T-helper 2 cell treated with Interferon-gamma antibody and Interleukin-4, amounts not matched to agents 100 ng/mL and 5 ng/mL, for 36 hours (primary cell): ENCODE measurements around the gene TOR3A. TPM values are rescaled to one million over a fixed set of nuclear protein-coding genes. Genes with fewer than 3 reads are reported as not detected.

ENCODE experiments used
- intact Hi-C: fragments of 100-400 bp; cut with micrococcal nuclease; formaldehyde crosslinking; loops from one replicate; pipeline ENCODE4 v1.15.1; 2023
- total RNA-seq: library from RNA; stranded (reverse); gene quantifications from 2 replicates; pipeline ENCODE4 v1.2.3, GENCODE V29; 2022

TOR3A gene
- total RNA-seq, 1 donor from 2014 or later = 45.4 TPM

DNA sequence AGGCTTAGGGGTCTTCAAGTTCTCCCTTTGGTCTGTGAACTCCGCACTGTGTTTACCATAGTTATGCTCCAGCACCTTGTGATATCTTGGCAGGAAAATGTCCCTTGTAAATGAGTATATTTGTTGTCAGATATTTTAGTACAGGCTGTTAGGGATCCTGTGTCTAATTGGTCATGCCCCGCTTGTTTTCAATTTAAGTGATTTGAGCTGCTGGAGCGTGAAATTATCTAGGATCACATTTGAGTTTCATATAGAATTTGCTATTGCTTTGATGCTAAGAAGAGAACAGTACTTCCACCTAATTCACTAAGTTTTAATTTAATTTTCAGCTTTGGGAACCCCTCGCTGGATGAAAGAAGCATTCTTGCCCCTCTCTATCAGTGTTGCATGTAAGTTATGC is 15.4 kb upstream of the TOR3A start:
- intact Hi-C loops = no loop called here

DNA sequence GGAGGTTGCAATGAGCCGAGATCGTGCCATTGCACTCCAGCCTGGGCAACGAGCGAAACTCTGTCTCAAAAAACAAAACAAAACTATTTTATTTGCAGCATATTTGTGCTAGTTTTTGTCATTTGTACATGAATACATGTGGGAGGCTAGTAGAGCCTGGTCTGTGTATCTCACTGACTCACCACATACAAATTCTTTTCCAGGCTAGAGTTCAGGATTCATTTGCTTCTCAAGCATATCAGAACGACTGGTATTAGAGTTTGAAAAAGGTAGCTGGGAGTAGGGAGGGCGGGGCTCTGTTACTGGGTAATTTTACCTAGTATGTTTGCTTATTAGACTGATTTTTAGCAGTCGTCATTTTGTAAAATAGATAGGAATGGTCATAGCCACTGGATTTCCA is 4.5 kb upstream of the TOR3A start:
- intact Hi-C loops = no loop called here

DNA sequence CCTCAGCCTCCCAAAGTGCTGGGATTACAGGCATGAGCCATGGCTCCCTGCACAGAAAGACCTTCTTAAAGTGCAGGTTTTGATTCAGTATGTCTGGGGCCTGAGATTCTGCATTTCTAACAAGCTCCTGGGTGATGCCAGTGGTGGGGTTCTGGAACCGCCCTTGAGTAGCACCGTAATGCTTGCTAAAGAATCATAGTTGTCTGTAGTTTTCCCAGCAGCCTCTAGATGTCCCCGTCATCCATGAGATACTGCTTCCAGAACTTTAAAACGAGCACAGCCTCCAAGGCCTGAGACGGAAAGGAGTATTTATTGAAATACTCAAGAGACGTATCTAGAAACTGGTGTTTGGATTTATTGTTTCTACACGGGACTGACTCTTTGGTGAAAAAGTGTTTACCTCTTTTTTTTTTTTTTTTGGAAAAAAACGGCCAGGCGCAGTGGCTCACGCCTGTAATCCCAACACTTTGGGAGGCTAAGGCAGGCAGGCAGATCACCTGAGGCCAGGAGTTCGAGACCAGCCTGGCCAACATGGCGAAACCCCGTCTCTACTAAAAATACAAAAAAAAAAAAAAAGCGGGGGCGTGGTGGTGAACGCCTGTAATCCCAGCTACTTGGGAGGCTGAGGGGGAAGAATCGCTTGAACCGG is 2.6 kb upstream of the TOR3A start:
- intact Hi-C loops = loop anchor here (1.0 to 2.0 kb wide), 2 partner anchors 116 to 290 kb away; no protein-coding TSS in a partner anchor

DNA sequence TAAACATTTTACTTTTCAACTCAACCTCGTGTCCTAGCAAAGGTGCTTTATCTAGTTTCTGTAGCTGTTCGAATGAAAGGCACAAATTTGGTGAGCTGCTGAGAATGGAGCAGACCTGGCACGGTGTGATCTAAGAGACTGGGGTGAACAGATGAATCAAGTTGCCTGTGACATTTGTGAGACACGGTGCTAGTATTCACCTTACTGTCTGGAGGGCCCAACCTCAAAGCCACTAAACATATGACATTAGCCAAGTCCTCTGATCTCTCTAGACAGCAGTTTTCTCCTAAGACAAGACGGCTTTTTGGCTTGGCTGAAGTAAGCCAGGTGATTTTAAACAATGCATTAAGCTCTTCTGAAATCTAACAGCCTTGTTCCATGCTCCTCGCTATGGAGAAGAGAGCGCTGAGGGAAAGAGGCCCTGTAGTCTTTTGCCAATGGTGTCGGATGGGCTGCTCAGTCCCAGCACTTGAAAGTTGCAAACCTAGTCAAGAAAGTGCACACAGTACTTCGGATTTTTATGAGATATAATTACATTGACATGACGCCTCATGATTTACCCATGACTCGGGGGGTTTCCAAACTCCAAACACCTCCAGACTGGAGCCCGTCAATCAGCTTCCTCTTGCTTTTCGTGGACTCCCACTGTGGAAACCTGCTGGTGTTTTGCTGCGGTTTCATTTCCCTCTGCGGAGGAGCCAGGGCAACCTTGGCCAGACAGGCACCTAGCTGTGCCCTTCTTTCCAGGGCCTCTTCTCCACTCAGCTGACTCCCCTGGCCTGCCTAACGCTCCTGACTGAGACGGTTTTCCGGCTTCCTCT is 794 bp upstream of the TOR3A start:
- intact Hi-C loops = loop anchor here (1.0 to 2.0 kb wide), 4 partner anchors 44 to 284 kb away; partner anchors contain the start of genes ABL2 and AXDND1

- intact Hi-C loops = loop anchor here (1.0 to 2.0 kb wide), 2 partner anchors 56 to 732 kb away; no protein-coding TSS in a partner anchor
These were observed 596 bp downstream of the TOR3A start for GRCh38 chr1:179082333-179082998.

DNA sequence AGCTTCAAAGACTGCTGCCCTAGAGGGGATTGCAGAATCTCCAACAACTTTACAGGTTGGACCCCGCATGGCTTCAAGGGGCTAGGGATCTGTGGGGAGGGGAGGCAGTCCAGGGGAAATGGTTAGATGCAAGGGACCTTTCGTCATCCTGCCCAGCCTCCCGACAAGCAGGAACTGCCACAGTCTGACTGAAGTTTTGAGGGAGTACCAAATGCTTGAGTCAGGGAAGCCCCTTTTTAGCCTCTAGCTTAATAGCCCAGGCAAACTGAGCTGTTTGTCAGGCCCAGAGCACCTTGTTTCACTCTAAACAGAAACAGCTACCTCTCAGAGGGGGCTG is 1.1 kb downstream of the TOR3A start:
- intact Hi-C loops = loop anchor here (1.0 to 2.0 kb wide), 3 partner anchors 46 to 732 kb away; no protein-coding TSS in a partner anchor

- intact Hi-C loops = loop anchor here (1.0 to 2.0 kb wide), 2 partner anchors 46 to 731 kb away; no protein-coding TSS in a partner anchor
These were observed 1.7 kb downstream of the TOR3A start for GRCh38 chr1:179083533-179083932.

DNA sequence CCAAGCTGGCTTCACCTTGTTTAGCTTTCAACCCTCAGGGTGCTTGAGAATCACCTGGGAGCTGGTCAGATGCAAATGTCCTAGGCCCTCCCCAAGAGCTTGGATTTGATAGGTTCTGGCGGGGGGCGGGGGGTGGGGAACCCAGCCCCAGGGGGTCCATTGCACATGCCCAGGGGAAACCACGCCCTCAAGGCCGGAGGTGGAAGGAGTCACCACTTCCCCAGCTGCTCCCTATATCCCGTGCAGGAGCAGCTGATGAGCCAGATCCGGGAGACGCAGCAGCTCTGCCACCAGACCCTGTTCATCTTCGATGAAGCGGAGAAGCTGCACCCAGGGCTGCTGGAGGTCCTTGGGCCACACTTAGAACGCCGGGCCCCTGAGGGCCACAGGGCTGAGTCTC is 5.8 kb downstream of the TOR3A start:
- intact Hi-C loops = no loop called here

- intact Hi-C loops = no loop called here
These were observed 8.1 kb downstream of the TOR3A start for GRCh38 chr1:179089827-179090482.

DNA sequence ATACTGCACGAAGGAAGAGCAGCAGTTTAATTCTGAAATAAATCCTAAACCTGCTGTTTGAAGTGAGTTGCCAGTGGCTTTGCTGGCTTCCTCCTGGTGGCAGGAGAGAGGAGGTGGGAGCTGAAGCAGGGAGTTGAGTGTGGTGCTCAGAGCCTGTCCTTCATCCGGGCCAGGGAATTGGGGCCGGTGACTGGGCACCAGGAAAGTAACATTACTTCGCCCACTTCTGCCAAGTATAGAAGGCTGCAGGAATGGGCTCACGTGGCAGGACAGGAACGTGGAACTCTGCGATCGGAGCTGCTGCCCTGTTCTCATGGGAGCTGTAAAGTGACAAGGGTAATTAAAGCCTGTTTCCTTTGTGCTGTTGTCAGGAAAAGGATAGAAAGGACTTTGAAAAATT is 8.7 kb downstream of the TOR3A start:
- intact Hi-C loops = no loop called here

DNA sequence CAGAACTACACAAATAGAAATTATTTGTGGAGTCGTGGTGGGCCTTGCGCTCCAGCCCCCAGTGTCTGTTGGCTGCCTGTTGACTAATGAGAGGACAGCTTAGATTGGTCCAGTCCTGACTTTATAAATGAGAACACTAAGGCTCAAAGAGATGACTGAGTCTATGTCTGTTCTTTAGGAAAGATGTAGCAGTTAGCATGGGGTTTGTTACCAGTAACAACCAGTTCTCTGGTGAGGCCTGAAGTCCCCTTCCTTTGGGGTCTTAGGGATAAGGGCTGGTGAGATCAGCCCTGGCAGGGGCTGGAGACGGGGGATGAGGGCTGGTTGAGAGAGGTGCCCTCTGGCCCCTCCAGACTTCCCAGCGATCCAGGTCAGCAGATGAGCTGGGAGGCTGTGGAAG is 9.1 kb downstream of the TOR3A start:
- intact Hi-C loops = no loop called here

GRCh38 chr1:179091691-179092165 is 9.9 kb downstream of the TOR3A start:
- intact Hi-C loops = no loop called here

- intact Hi-C loops = no loop called here
These were observed 11.1 kb downstream of the TOR3A start for GRCh38 chr1:179092896-179093461.

DNA sequence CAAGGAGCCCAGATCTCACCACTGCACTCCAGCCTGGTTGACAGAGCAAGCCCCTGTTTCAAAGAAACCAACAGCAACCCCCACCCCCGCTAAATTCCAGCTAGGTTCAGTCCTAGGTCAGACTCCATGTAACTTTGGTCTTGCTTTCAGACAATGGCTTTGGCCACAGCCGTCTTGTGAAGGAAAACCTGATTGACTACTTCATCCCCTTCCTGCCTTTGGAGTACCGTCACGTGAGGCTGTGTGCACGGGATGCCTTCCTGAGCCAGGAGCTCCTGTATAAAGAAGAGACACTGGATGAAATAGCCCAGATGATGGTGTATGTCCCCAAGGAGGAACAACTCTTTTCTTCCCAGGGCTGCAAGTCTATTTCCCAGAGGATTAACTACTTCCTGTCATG is 12.9 kb downstream of the TOR3A start:
- intact Hi-C loops = no loop called here

DNA sequence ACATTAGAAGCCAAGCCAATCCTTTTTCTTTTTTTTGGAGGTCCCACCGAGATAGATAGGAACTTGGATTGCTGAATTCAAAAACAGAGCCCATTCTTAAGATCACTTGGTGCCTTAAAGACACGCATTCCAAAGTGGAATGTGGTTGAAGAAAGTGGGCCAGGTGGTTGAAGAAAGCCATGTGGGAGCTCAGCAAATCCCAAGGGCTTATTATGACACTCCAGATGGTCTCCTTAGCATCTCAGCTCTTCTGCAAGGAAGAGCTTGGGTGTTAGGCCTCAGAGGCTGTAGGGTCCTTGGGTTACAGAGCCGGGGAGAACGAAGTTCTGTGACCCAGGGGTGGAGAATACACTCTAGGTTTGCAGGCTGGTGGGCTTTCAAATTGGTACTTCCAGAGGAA is 13.5 kb downstream of the TOR3A start:
- intact Hi-C loops = no loop called here

DNA sequence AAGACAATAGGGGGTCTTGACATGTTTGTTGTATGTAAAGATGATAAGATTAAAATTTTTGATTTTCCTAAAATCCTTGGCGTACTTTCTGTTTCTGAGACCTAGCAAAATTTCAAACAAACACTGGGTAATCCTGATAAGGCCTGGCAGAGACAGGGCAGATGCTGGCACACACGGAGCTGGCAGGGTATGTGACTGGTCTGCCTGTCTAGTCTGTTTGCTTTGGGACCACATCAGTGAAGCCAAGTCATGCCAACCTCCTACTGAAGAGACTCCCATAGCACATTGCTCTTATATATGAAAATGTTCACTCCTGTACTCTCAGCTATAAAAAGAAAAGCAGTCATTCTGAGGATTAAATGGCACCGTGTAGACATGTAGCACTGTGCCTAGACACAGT is 14.1 kb downstream of the TOR3A start:
- intact Hi-C loops = no loop called here

GRCh38 chr1:179099891-179100290 is 18.0 kb downstream of the TOR3A start:
- intact Hi-C loops = no loop called here

DNA sequence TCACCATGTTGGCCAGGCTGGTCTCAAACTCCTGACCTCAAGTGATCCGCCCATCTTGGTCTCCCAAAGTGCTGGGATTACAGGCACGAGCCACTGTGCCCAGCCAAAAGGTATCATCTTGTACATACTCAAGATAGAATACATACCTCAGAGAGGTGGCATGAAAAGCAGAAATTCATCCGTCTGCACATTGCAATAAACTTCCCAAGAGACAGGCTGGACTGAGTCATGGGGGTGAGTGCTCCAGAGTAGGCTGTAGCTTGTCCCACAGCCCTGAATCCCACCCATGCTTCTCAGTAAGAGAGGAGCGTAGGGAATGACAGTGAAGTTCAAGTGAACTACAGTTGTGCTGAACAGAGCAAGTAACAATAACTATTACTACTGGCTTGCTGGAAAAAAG is 19.7 kb downstream of the TOR3A start:
- intact Hi-C loops = no loop called here

- intact Hi-C loops = no loop called here
These were observed 22.1 kb downstream of the TOR3A start for GRCh38 chr1:179103999-179104398.

DNA sequence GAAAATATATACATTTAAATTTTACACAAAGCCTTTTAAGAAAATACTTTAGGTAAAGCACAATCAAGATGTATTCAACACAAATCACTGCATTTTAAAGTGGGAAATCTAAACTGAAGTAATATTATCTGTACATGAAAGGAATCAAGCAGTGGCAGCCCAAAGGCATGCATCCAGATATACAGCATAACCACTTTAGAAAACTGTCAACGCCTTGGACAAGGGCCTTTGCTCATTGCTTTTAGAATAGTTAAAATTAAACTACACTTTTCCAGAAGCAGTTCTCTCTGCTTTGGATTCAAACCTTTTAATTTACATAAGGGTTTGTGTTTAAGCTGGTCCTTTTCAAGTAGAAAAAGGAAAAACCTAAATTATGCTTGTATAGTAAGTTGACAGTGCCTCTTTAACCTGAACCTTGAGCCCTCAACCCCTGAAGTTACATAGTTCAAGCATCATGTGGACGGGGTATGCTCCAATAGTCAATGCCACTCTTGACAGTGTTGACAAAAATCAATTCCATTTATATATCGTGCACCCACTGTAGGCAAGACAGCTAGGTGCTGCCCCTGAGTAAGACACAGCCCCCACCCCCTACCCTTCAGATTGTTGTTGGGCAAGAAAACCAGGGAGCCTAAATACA is 22.9 kb downstream of the TOR3A start:
- intact Hi-C loops = no loop called here

DNA sequence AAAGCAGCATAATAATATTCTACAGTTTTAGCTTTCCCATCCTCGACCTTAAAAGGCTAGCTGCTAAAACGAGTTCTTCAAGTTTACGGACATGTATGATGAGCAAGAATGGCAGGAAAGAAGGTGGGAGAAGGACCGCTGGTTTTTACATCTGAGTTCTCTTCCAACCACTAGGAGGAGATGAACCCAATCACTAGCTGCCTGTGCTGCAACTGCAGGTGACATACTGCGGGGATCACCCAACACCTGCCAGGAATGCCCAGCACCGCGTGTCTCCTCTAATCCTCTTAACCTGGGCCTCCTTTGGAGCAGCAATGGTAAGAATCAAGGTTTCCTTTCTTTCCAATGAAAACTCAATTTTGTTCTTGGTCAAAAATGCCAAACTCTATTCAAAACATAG is 23.5 kb downstream of the TOR3A start:
- intact Hi-C loops = no loop called here
